Cardiac muscle cell (in vitro differentiated cells and primary cell): ENCODE measurements around the gene TTC38. TPM values are rescaled to one million over a fixed set of nuclear protein-coding genes. Genes with fewer than 3 reads are reported as not detected.

ENCODE experiments used
- DNase-seq, 2 donors: peaks; one replicate each; pipeline versions ENCODE4 v3.0.0 to v3.0.0-alpha.2; 2010 to 2017; ENCODE audit warnings: low read depth in 1 of 2, low spot score in 1 of 2
- H3K27ac ChIP-seq: fragments of 200-600 bp; sonication (generic); 2 replicates; pipeline ENCODE4 v1.5.1; 2016
- H3K27me3 ChIP-seq: fragments of 200-600 bp; sonication (generic); 2 replicates; pipeline ENCODE4 v1.6.0; 2016; ENCODE audit warnings: control low read depth
- H3K36me3 ChIP-seq: fragments of 200-600 bp; sonication (generic); 2 replicates; pipeline ENCODE4 v1.5.1; 2016; ENCODE audit warnings: control low read depth
- H3K4me1 ChIP-seq: fragments of 200-600 bp; sonication (generic); 2 replicates; pipeline ENCODE4 v1.8.1; 2017; ENCODE audit warnings: low read depth, mild to moderate bottlenecking, mixed run types
- H3K4me3 ChIP-seq: fragments of 200-600 bp; sonication (generic); 2 replicates; pipeline ENCODE4 v1.5.1; 2016; ENCODE audit warnings: mild to moderate bottlenecking
- H3K9me3 ChIP-seq: fragments of 200-600 bp; sonication (generic); 2 replicates; pipeline ENCODE4 v1.5.1; 2017; ENCODE audit warnings: low read depth, mild to moderate bottlenecking, control low read depth
- CTCF ChIP-seq: IDR thresholded peaks from 2 replicates; pipeline ENCODE4 v1.5.1; 2012; ENCODE audit warnings: low read depth, mild to moderate bottlenecking, low read length
- polyA plus RNA-seq: library from polyadenylated mRNA; unstranded; fragments of >200 nt; fragmentation: Nextera tagmentation; extraction: Ambion mirVana; gene quantifications from 2 replicates; pipeline ENCODE4 v1.2.1, GENCODE V29; 2016
- total RNA-seq: library from RNA; depleted of rRNA; stranded (reverse); fragments of >200 nt; gene quantifications from 2 replicates; pipeline ENCODE4 v1.2.3, GENCODE V29; 2016

Gene TTC38
- total and polyA plus RNA-seq, 2 experiments from 2014 or later = 35.1 to 76.2 TPM

GRCh38 chr22:46251816-46252380, 15.9 kb upstream of the TTC38 start:
- Histone ChIP-seq H3K9me3 (no peaks in the 10 kb centered on the region), H3K4me3 (no peak overlapping the region), H3K27ac (no peak overlapping the region), H3K4me1 (peaks cover 14% of the 10 kb centered on the region), H3K36me3 (no peaks in the 10 kb centered on the region), H3K27me3 (no peaks in the 10 kb centered on the region)
- no peak for DNase-seq
- TF ChIP-seq CTCF = no peak

GRCh38 chr22:46256358-46256958, 11.3 kb upstream of the TTC38 start:
- no peak for TF ChIP-seq CTCF
- Histone ChIP-seq H3K9me3 (no peaks in the 10 kb centered on the region), H3K27ac (no peak overlapping the region), H3K4me1 (no peaks in the 10 kb centered on the region), H3K27me3 (peaks cover 17% of the 10 kb centered on the region), H3K4me3 (no peak overlapping the region), H3K36me3 (no peaks in the 10 kb centered on the region)
- DNase-seq = no peak

- no peak for TF ChIP-seq CTCF
- no peak for DNase-seq
- Histone ChIP-seq H3K9me3 (no peaks in the 10 kb centered on the region), H3K4me3 (no peak overlapping the region), H3K27me3 (peaks cover 46% of the 10 kb centered on the region), H3K36me3 (no peaks in the 10 kb centered on the region), H3K27ac (no peak overlapping the region), H3K4me1 (no peaks in the 10 kb centered on the region)
Observed at GRCh38 chr22:46259374-46259773, 8.4 kb upstream of the TTC38 start.

GRCh38 chr22:46260038-46260437, 7.8 kb upstream of the TTC38 start:
- TF ChIP-seq CTCF = no peak
- no peak overlapping the region for H3K27ac ChIP-seq

GRCh38 chr22:46262449-46263215, 5.2 kb upstream of the TTC38 start:
- peak; percentile 30 for TF ChIP-seq CTCF
- H3K9me3 ChIP-seq = no peaks in the 10 kb centered on the region
- H3K36me3 ChIP-seq = no peaks in the 10 kb centered on the region
- no peak overlapping the region for H3K27ac ChIP-seq
- peaks cover 47% of the 10 kb centered on the region for H3K27me3 ChIP-seq
- H3K4me1 ChIP-seq = peaks cover 6% of the 10 kb centered on the region
- H3K4me3 ChIP-seq = no peak overlapping the region
- DNase-seq = peak; percentile 19 to 67

More at GRCh38 chr22:46260038-46260437, 7.8 kb upstream of the TTC38 start:
- H3K4me1 ChIP-seq = no peaks in the 10 kb centered on the region
- no peaks in the 10 kb centered on the region for H3K36me3 ChIP-seq
- no peak overlapping the region for H3K4me3 ChIP-seq
- H3K27me3 ChIP-seq = peaks cover 47% of the 10 kb centered on the region
- no peak for DNase-seq
- H3K9me3 ChIP-seq = no peaks in the 10 kb centered on the region
